PC-3 (cell line): Measurements from ENCODE around the gene DNM2. TPM values are rescaled to one million over a fixed set of nuclear protein-coding genes. Genes with fewer than 3 reads are reported as not detected.
A peak's percentile ranks its signal among the peaks of the same experiment; 100 is the strongest.
"Not testable (repeated sequence)": the region's sequence is repeated elsewhere in the genome, so short reads cannot be mapped to it uniquely, and the experiment has no call there.

ENCODE experiments used
- ATAC-seq: fragments of 200-7000 bp; cut with Tn5 transposase; 2 replicates; pipeline ENCODE4 v1.9.1; 2020; ENCODE audit warnings: mild to moderate bottlenecking, moderate library complexity
- BruUV-seq: library from RNA; stranded (reverse); fragments of 400-500 nt; replicated peaks from 2 replicates; lab custom pipeline; 2021; lab: Mats Ljungman, UMichigan
- CTCF ChIA-PET: fragments of 300-600 bp; sonication (Branson Sonifier 250); formaldehyde crosslinking; loops from one replicate; lab custom pipeline; 2022; ENCODE audit warnings: antibody characterized with exemption; lab: Charles Lee
- POLR2A ChIA-PET: fragments of 300-600 bp; sonication (Branson Sonifier 250); formaldehyde crosslinking; loops from one replicate; lab custom pipeline; 2022; ENCODE audit warnings: antibody characterized with exemption; ENCODE audit not compliant: unreplicated experiment; lab: Charles Lee
- DNase-seq: peaks from one replicate; pipeline ENCODE4 v3.0.0-alpha.2; 2015
- H2AFZ ChIP-seq: fragments of 300-600 bp; sonication (generic); 2 replicates; pipeline ENCODE4 v1.6.0; 2016; ENCODE audit warnings: antibody characterized with exemption, low read length
- H3F3A ChIP-seq: fragments of 300-600 bp; sonication (generic); one replicate; pipeline ENCODE4 v1.6.0; 2017; ENCODE audit warnings: antibody characterized with exemption, low read length, control low read depth, mild to moderate bottlenecking; ENCODE audit not compliant: unreplicated experiment
- H3K27ac ChIP-seq: fragments of 300-600 bp; sonication (generic); 2 replicates; pipeline ENCODE4 v1.5.1; 2016; ENCODE audit warnings: mild to moderate bottlenecking, low read length
- H3K27me3 ChIP-seq: fragments of 300-600 bp; sonication (generic); 2 replicates; pipeline ENCODE4 v1.6.1; 2016; ENCODE audit warnings: low read length, mixed read lengths
- H3K36me3 ChIP-seq: fragments of 300-600 bp; sonication (generic); 2 replicates; pipeline ENCODE4 v1.6.1; 2016; ENCODE audit warnings: low read depth, mixed run types, low read length, mixed read lengths
- H3K4me1 ChIP-seq: fragments of 300-600 bp; sonication (generic); 2 replicates; pipeline ENCODE4 v1.5.1; 2016; ENCODE audit warnings: low read length; ENCODE audit not compliant: insufficient read depth
- H3K4me2 ChIP-seq: fragments of 300-600 bp; sonication (generic); 2 replicates; pipeline ENCODE4 v1.6.0; 2016; ENCODE audit warnings: low read length
- H3K4me3 ChIP-seq: fragments of 300-600 bp; sonication (generic); 2 replicates; pipeline ENCODE4 v1.5.1; 2016; ENCODE audit warnings: mild to moderate bottlenecking, low read length, mixed read lengths
- H3K79me2 ChIP-seq: fragments of 300-600 bp; sonication (generic); 2 replicates; pipeline ENCODE4 v1.6.1; 2017; ENCODE audit warnings: low read length, mixed read lengths
- H3K9ac ChIP-seq: fragments of 300-600 bp; sonication (generic); 2 replicates; pipeline ENCODE4 v1.6.0; 2016; ENCODE audit warnings: mild to moderate bottlenecking, low read length
- H3K9me2 ChIP-seq: fragments of 300-600 bp; sonication (generic); replicated peaks from 2 replicates; pipeline ENCODE4 v1.6.1; 2016; ENCODE audit warnings: mixed run types, low read length, mixed read lengths
- H3K9me3 ChIP-seq: fragments of 300-600 bp; sonication (generic); 2 replicates; pipeline ENCODE4 v1.6.1; 2016; ENCODE audit warnings: low read length, mixed read lengths
- H4K20me1 ChIP-seq: fragments of 300-600 bp; sonication (generic); 2 replicates; pipeline ENCODE4 v1.6.1; 2016; ENCODE audit warnings: low read length, mixed read lengths
- EZH2 ChIP-seq: fragments of 300-600 bp; sonication (generic); IDR thresholded peaks from one replicate; pipeline ENCODE4 v1.6.1; 2017; ENCODE audit warnings: antibody characterized with exemption, mild to moderate bottlenecking, low read length; ENCODE audit not compliant: unreplicated experiment
- EZH2phosphoT487 ChIP-seq: fragments of 300-600 bp; sonication (generic); IDR thresholded peaks from 2 replicates; pipeline ENCODE4 v1.6.1; 2018; ENCODE audit warnings: mild to moderate bottlenecking, antibody characterized with exemption, low read length, borderline replicate concordance
- intact Hi-C: fragments of 100-400 bp; cut with micrococcal nuclease; formaldehyde crosslinking; loops from 2 replicates; pipeline ENCODE4 v1.9.0; 2023
- total RNA-seq: library from RNA; depleted of rRNA; stranded (reverse); fragments of >200 nt; gene quantifications from 2 replicates; pipeline ENCODE4 v1.2.3, GENCODE V29; 2014
- TF ChIP-seq, protein P1 (sequence below): fragments of 300-600 bp; sonication (generic); conservative IDR thresholded peaks from 2 replicates; pipeline ENCODE4 v1.5.1; 2017; ENCODE audit warnings: antibody characterized with exemption, low read depth, mild to moderate bottlenecking, low read length

DNM2 gene
- total RNA-seq, 1 experiment from 2014 or later: 150 TPM

DNA sequence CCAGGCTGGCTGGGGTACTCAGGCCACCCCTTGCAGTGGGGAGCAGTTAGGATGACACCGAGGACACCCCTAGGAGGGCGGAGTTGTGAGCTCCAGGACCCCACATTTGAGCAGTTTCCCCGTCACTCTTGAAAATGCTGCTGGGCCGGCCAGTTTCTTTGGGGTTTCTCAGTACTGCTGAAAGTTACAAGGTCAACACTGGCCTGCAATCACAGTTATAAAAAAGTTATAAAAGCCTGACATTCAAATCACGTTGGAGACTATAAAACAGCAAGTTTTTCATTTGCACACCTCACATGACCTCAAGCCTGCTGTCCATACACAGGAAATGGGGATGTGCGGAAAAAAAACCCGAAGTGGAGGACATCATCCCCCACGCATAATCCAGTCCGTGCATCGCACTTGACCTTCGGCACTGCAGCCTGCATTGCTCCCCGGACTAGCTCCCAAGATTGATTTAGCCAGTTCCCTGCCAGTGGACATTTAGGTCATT lies 27.0 kb downstream of the DNM2 start:
- no peaks in the 10 kb centered on the region for H3K27me3 ChIP-seq
- TF ChIP-seq EZH2 (no peak), EZH2phosphoT487 (no peak)
- TF ChIP-seq, protein P1, sequence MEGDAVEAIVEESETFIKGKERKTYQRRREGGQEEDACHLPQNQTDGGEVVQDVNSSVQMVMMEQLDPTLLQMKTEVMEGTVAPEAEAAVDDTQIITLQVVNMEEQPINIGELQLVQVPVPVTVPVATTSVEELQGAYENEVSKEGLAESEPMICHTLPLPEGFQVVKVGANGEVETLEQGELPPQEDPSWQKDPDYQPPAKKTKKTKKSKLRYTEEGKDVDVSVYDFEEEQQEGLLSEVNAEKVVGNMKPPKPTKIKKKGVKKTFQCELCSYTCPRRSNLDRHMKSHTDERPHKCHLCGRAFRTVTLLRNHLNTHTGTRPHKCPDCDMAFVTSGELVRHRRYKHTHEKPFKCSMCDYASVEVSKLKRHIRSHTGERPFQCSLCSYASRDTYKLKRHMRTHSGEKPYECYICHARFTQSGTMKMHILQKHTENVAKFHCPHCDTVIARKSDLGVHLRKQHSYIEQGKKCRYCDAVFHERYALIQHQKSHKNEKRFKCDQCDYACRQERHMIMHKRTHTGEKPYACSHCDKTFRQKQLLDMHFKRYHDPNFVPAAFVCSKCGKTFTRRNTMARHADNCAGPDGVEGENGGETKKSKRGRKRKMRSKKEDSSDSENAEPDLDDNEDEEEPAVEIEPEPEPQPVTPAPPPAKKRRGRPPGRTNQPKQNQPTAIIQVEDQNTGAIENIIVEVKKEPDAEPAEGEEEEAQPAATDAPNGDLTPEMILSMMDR: no peak
- no peak overlapping the region for H3K4me2 ChIP-seq
- no TSS peak for BruUV-seq
- ATAC-seq (no peak), DNase-seq (no peak)
- ChIA-PET POLR2A (no interaction called here), CTCF (no interaction called here)
- H3F3A ChIP-seq: no peaks in the 10 kb centered on the region
- H3K9me3 ChIP-seq: no peaks in the 10 kb centered on the region
- no peak overlapping the region for H3K27ac ChIP-seq
- H4K20me1 ChIP-seq: peaks cover 39% of the 10 kb centered on the region
- H3K4me3 ChIP-seq: no peak overlapping the region
- peaks cover 37% of the 10 kb centered on the region for H3K4me1 ChIP-seq
- H3K9me2 ChIP-seq: no peaks in the 10 kb centered on the region
- H3K36me3 ChIP-seq: no peaks in the 10 kb centered on the region
- H3K79me2 ChIP-seq: peaks cover 91% of the 10 kb centered on the region
- intact Hi-C loops: no loop called here
- no peak overlapping the region for H3K9ac ChIP-seq
- no peak overlapping the region for H2AFZ ChIP-seq

DNA sequence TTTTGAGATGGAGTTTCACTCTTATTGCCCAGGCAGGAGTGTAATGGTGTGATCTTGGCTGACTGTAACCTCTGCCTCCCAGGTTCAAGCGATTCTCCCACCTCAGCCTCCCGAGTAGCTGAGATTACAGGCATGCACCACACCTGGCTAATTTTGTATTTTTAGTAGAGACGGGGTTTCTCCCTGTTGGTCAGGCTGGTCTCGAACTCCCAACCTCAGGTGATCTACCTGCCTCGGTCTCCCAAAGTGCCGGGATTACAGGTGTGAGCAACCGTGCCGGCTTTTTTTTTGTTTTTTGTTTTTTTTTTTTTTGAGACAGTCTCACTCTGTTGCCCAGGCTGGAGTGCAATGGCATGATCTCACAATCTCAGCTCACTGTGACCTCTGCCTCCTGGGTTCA lies 28.6 kb downstream of the DNM2 start:
- CTCF ChIA-PET: interaction anchor here (0.6 kb wide), 1 partner anchor 591 kb away, joined by 5 read pairs; no protein-coding TSS in a partner anchor
- ATAC-seq, H3K4me2 ChIP-seq: not testable (repeated sequence)

GRCh38 chr19:10747271-10747670 lies 29.4 kb downstream of the DNM2 start:
- no peaks in the 10 kb centered on the region for H3F3A ChIP-seq
- H4K20me1 ChIP-seq: peaks cover 25% of the 10 kb centered on the region
- no peak overlapping the region for H3K4me2 ChIP-seq
- no peak overlapping the region for H3K4me3 ChIP-seq
- H3K36me3 ChIP-seq: no peaks in the 10 kb centered on the region
- peaks cover 92% of the 10 kb centered on the region for H3K79me2 ChIP-seq
- BruUV-seq: no TSS peak
- peak; percentile 29 for ATAC-seq
- no peaks in the 10 kb centered on the region for H3K9me3 ChIP-seq
- ChIA-PET CTCF (interaction anchor here (0.6 kb wide), 1 partner anchor 194 kb away, joined by 3 read pairs; no protein-coding TSS in a partner anchor), POLR2A (no interaction called here)
- H3K9ac ChIP-seq: no peak overlapping the region
- no peaks in the 10 kb centered on the region for H3K9me2 ChIP-seq
- H2AFZ ChIP-seq: no peak overlapping the region
- intact Hi-C loops: no loop called here
- H3K27me3 ChIP-seq: no peaks in the 10 kb centered on the region
- H3K4me1 ChIP-seq: peaks cover 29% of the 10 kb centered on the region
- peak; percentile 57 for DNase-seq
- TF ChIP-seq EZH2phosphoT487 (no peak), EZH2 (no peak)
- TF ChIP-seq, protein P1: no peak
- H3K27ac ChIP-seq: no peak overlapping the region

More for the DNA sequence above, 28.6 kb downstream of the DNM2 start:
- intact Hi-C loops, H3F3A ChIP-seq, H3K27ac ChIP-seq, H3K4me3 ChIP-seq, POLR2A ChIA-PET, H3K9me3 ChIP-seq, H3K36me3 ChIP-seq, H3K9ac ChIP-seq, DNase-seq, BruUV-seq, H3K9me2 ChIP-seq, H3K27me3 ChIP-seq, H2AFZ ChIP-seq: not testable (repeated sequence)
- peaks cover 29% of the 10 kb centered on the region for H3K4me1 ChIP-seq
- H4K20me1 ChIP-seq: peaks cover 31% of the 10 kb centered on the region
- peaks cover 91% of the 10 kb centered on the region for H3K79me2 ChIP-seq
